GM12801 (cell line): ENCODE results near the gene C11orf71.

Experiments
- CTCF ChIP-seq: IDR thresholded peaks from one replicate; pipeline ENCODE4 v1.5.1; 2011; ENCODE audit warnings: control low read depth; ENCODE audit not compliant: insufficient read length; ENCODE audit errors: extremely low read depth

The C11orf71 gene

GRCh38 chr11:114398303-114398920, 1.9 kb downstream of the C11orf71 start:
- TF ChIP-seq CTCF = no peak

- no peak for TF ChIP-seq CTCF
These were observed 2.8 kb downstream of the C11orf71 start for GRCh38 chr11:114397349-114397982.

GRCh38 chr11:114396916-114397315, 3.4 kb downstream of the C11orf71 start:
- no peak for TF ChIP-seq CTCF

GRCh38 chr11:114395736-114396135, 4.6 kb downstream of the C11orf71 start:
- TF ChIP-seq CTCF = no peak

- TF ChIP-seq CTCF = no peak
These were observed 7.3 kb downstream of the C11orf71 start for GRCh38 chr11:114392735-114393667.

- no peak for TF ChIP-seq CTCF
These were observed 13.8 kb downstream of the C11orf71 start for GRCh38 chr11:114386545-114386944.

GRCh38 chr11:114386131-114386530, 14.2 kb downstream of the C11orf71 start:
- TF ChIP-seq CTCF = no peak
